Muscle of leg (tissue), 11 donors: Measurements from ENCODE around the gene SACM1L. TPM values are rescaled to one million over a fixed set of nuclear protein-coding genes. Genes with fewer than 3 reads are reported as not detected.

Experiments
- DNase-seq: peaks from one replicate; pipeline ENCODE4 v3.0.0; 2013
- H3K27ac ChIP-seq: one replicate; pipeline ENCODE4 v1.5.1; 2013; ENCODE audit warnings: mild to moderate bottlenecking, low read length, control low read depth
- H3K27me3 ChIP-seq: one replicate; pipeline ENCODE4 v1.6.1; 2013; ENCODE audit warnings: low read length; ENCODE audit not compliant: control insufficient read depth, insufficient read depth
- H3K36me3 ChIP-seq: one replicate; pipeline ENCODE4 v1.6.1; 2013; ENCODE audit warnings: low read length; ENCODE audit not compliant: control insufficient read depth, insufficient read depth
- H3K4me1 ChIP-seq: one replicate; pipeline ENCODE4 v1.6.1; 2013; ENCODE audit warnings: low read length; ENCODE audit not compliant: control insufficient read depth, insufficient read depth
- H3K4me3 ChIP-seq: one replicate; pipeline ENCODE4 v1.5.1; 2013; ENCODE audit warnings: low read length, control low read depth
- H3K9me3 ChIP-seq: replicated peaks from 2 replicates; pipeline ENCODE4 v1.6.1; 2013; ENCODE audit warnings: low read depth, low read length; ENCODE audit not compliant: control insufficient read depth
- WGBS: methylation state at CpG from one replicate; pipeline ENCODE4 v1.1.5; 2013; ENCODE audit warnings: missing lambda C conversion rate; ENCODE audit not compliant: insufficient coverage; 5-methylcytosine and 5-hydroxymethylcytosine counted together
- polyA plus RNA-seq, 8 donors: library from polyadenylated mRNA; unstranded; fragments of 120-200 nt; gene quantifications; one replicate each; pipeline versions ENCODE4 v1.2.1 to v1.2.3, GENCODE V29; 2013; ENCODE audit warnings: inconsistent platforms in 1 of 8, low replicate concordance in 1 of 8; ENCODE audit not compliant: insufficient read length in 8 of 8, insufficient read depth in 1 of 8
- total RNA-seq: library from RNA; stranded (reverse); fragments of 120-200 nt; gene quantifications from one replicate; pipeline ENCODE4 v1.2.4, GENCODE V29; 2013

SACM1L gene
- total and polyA plus RNA-seq, 9 donors: 24.4 to 32.5 (median 26.7) TPM

GRCh38 chr3:45665101-45665572 lies 24.1 kb upstream of the SACM1L start:
- H3K9me3 ChIP-seq: no peaks in the 10 kb centered on the region
- H3K27ac ChIP-seq: no peak overlapping the region
- H3K36me3 ChIP-seq: peaks cover 24% of the 10 kb centered on the region
- no peaks in the 10 kb centered on the region for H3K27me3 ChIP-seq
- WGBS: 90% methylated on average over 7 of the region's 9 CpGs
- H3K4me3 ChIP-seq: no peak overlapping the region
- DNase-seq: peak; percentile 54
- H3K4me1 ChIP-seq: peaks cover 38% of the 10 kb centered on the region

GRCh38 chr3:45666757-45667431 lies 22.3 kb upstream of the SACM1L start:
- Histone ChIP-seq H3K4me1 (peaks cover 47% of the 10 kb centered on the region), H3K27ac (peak overlapping the region; percentile 69), H3K4me3 (no peak overlapping the region), H3K27me3 (no peaks in the 10 kb centered on the region), H3K9me3 (no peaks in the 10 kb centered on the region), H3K36me3 (peaks cover 34% of the 10 kb centered on the region)
- WGBS: 0% methylated on average over 3 of the region's 8 CpGs
- peak; percentile 72 for DNase-seq

GRCh38 chr3:45667569-45667934 lies 21.6 kb upstream of the SACM1L start:
- no peak for DNase-seq
- Histone ChIP-seq H3K27me3 (no peaks in the 10 kb centered on the region), H3K4me1 (peaks cover 52% of the 10 kb centered on the region), H3K27ac (peak overlapping the region; percentile 2), H3K4me3 (no peak overlapping the region), H3K9me3 (no peaks in the 10 kb centered on the region), H3K36me3 (peaks cover 40% of the 10 kb centered on the region)
- WGBS: no CpG with 5 or more reads among the region's 1 CpG

GRCh38 chr3:45670436-45670835 lies 18.8 kb upstream of the SACM1L start:
- H3K27ac ChIP-seq: peak overlapping the region; percentile 26
- H3K4me1 ChIP-seq: peaks cover 42% of the 10 kb centered on the region
- peaks cover 64% of the 10 kb centered on the region for H3K36me3 ChIP-seq

GRCh38 chr3:45670991-45671390 lies 18.2 kb upstream of the SACM1L start:
- no peaks in the 10 kb centered on the region for H3K27me3 ChIP-seq
- peaks cover 36% of the 10 kb centered on the region for H3K4me1 ChIP-seq
- H3K9me3 ChIP-seq: no peaks in the 10 kb centered on the region
- no CpG with 5 or more reads among the region's 2 CpGs for WGBS
- peak; percentile 95 for DNase-seq
- no peak overlapping the region for H3K4me3 ChIP-seq
- peak overlapping the region; percentile 26 for H3K27ac ChIP-seq
- H3K36me3 ChIP-seq: peaks cover 59% of the 10 kb centered on the region

More at GRCh38 chr3:45670436-45670835, 18.8 kb upstream of the SACM1L start:
- Histone ChIP-seq H3K27me3 (no peaks in the 10 kb centered on the region), H3K9me3 (no peaks in the 10 kb centered on the region), H3K4me3 (no peak overlapping the region)
- peak; percentile 43 for DNase-seq

- Histone ChIP-seq H3K27ac (no peak overlapping the region), H3K4me1 (peaks cover 20% of the 10 kb centered on the region), H3K36me3 (peaks cover 64% of the 10 kb centered on the region), H3K9me3 (no peaks in the 10 kb centered on the region), H3K27me3 (no peaks in the 10 kb centered on the region), H3K4me3 (no peak overlapping the region)
- DNase-seq: no peak
- WGBS: 80% methylated on average over 1 of the region's 2 CpGs
Measured at GRCh38 chr3:45673273-45673672, 15.9 kb upstream of the SACM1L start.

- Histone ChIP-seq H3K27ac (peak overlapping the region; percentile 68), H3K36me3 (peaks cover 67% of the 10 kb centered on the region), H3K9me3 (no peaks in the 10 kb centered on the region), H3K4me1 (peaks cover 13% of the 10 kb centered on the region), H3K27me3 (no peaks in the 10 kb centered on the region), H3K4me3 (no peak overlapping the region)
- 83% methylated on average over 3 of the region's 7 CpGs for WGBS
- DNase-seq: no peak
Measured at GRCh38 chr3:45676325-45677032, 12.7 kb upstream of the SACM1L start.

- DNase-seq: no peak
Measured at GRCh38 chr3:45677033-45677446, 12.2 kb upstream of the SACM1L start.

GRCh38 chr3:45677841-45678240 lies 11.4 kb upstream of the SACM1L start:
- WGBS: 97% methylated on average over 5 of the region's 10 CpGs
- Histone ChIP-seq H3K36me3 (peaks cover 61% of the 10 kb centered on the region), H3K27me3 (no peaks in the 10 kb centered on the region), H3K4me1 (peaks cover 4% of the 10 kb centered on the region), H3K27ac (no peak overlapping the region), H3K9me3 (peaks cover 2% of the 10 kb centered on the region), H3K4me3 (no peak overlapping the region)
- no peak for DNase-seq

More at GRCh38 chr3:45677033-45677446, 12.2 kb upstream of the SACM1L start:
- Histone ChIP-seq H3K9me3 (no peaks in the 10 kb centered on the region), H3K27me3 (no peaks in the 10 kb centered on the region), H3K4me1 (peaks cover 7% of the 10 kb centered on the region), H3K36me3 (peaks cover 62% of the 10 kb centered on the region), H3K27ac (peak overlapping the region; percentile 68), H3K4me3 (no peak overlapping the region)
- WGBS: 49% methylated on average over 3 of the region's 5 CpGs

GRCh38 chr3:45679805-45680204 lies 9.4 kb upstream of the SACM1L start:
- no peak overlapping the region for H3K27ac ChIP-seq
- peaks cover 8% of the 10 kb centered on the region for H3K9me3 ChIP-seq
- no peaks in the 10 kb centered on the region for H3K27me3 ChIP-seq
- H3K4me3 ChIP-seq: no peak overlapping the region
- H3K36me3 ChIP-seq: peaks cover 42% of the 10 kb centered on the region
- peaks cover 4% of the 10 kb centered on the region for H3K4me1 ChIP-seq
- 70% methylated on average over 6 of the region's 8 CpGs for WGBS
- no peak for DNase-seq
